Panc1 (cell line): ENCODE results near the gene ADAMTSL2.

Source experiments
- CTCF ChIP-seq: fragments of 450-650 bp; IDR thresholded peaks from 2 replicates; pipeline ENCODE4 v1.5.1; 2017; ENCODE audit warnings: mild to moderate bottlenecking
- POLR2AphosphoS5 ChIP-seq: IDR thresholded peaks from 2 replicates; pipeline ENCODE4 v1.6.1; 2012; ENCODE audit warnings: mild to moderate bottlenecking, low read depth, low read length, moderate library complexity

- TF ChIP-seq CTCF, result no peak
- TF ChIP-seq POLR2AphosphoS5, result no peak
These were observed 56.8 kb downstream of the ADAMTSL2 start for GRCh38 chr9:133591116-133591910.
